Measurements from ENCODE around the gene AKAP7. TPM values are rescaled to one million over a fixed set of nuclear protein-coding genes. Genes with fewer than 3 reads are reported as not detected.

Gene AKAP7
- total RNA-seq, 4 donors from 2014 or later, result 3.0 to 12.4 (median 3.4) TPM

DNA sequence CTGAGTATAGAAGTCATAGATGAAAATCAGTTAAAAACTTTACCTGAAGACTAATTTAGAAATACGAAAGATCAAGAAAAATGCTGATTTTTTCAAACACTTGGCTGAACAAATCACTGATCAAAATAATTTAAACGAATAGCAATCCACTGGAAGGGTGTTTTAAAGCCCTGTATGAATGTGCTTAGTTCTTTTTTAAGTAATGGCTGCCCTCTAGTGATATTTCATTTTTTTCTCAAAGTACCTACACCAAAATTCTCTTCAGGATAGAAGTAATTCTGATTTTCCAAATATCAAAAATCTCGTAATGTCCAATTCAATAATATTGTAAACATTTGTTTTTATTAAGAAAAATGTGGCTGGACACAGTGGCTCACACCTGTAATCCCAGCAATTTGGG is 32.5 kb downstream of the AKAP7 start:
- Histone ChIP-seq H3K27ac (no peak overlapping the region), H3K4me3 (no peak overlapping the region), H3K9me3 (no peaks in the 10 kb centered on the region), H3K36me3 (peaks cover 4% of the 10 kb centered on the region), H3K4me1 (no peaks in the 10 kb centered on the region), H3K27me3 (no peaks in the 10 kb centered on the region)
- TF ChIP-seq EP300 (IDR thresholded peaks at IDR 0.05), result no peak
- TF ChIP-seq, protein P1, sequence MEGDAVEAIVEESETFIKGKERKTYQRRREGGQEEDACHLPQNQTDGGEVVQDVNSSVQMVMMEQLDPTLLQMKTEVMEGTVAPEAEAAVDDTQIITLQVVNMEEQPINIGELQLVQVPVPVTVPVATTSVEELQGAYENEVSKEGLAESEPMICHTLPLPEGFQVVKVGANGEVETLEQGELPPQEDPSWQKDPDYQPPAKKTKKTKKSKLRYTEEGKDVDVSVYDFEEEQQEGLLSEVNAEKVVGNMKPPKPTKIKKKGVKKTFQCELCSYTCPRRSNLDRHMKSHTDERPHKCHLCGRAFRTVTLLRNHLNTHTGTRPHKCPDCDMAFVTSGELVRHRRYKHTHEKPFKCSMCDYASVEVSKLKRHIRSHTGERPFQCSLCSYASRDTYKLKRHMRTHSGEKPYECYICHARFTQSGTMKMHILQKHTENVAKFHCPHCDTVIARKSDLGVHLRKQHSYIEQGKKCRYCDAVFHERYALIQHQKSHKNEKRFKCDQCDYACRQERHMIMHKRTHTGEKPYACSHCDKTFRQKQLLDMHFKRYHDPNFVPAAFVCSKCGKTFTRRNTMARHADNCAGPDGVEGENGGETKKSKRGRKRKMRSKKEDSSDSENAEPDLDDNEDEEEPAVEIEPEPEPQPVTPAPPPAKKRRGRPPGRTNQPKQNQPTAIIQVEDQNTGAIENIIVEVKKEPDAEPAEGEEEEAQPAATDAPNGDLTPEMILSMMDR (IDR thresholded peaks at IDR 0.05), result no peak
- TF ChIP-seq POLR2AphosphoS5 (IDR thresholded peaks at IDR 0.05), result no peak
- no peak for TF ChIP-seq POLR2A (IDR thresholded peaks at IDR 0.05)
- DNase-seq (ENCODE audit: low spot score in 2 of 2), result no peak
- 63% methylated on average over 3 of the region's 3 CpGs for WGBS

- no peaks in the 10 kb centered on the region for H3K4me1 ChIP-seq
- no peak overlapping the region for H3K27ac ChIP-seq
- no peak for TF ChIP-seq EP300 (IDR thresholded peaks at IDR 0.05)
- no peak for TF ChIP-seq POLR2AphosphoS5 (IDR thresholded peaks at IDR 0.05)
- no peak for TF ChIP-seq POLR2A (IDR thresholded peaks at IDR 0.05)
- TF ChIP-seq, protein P1 (IDR thresholded peaks at IDR 0.05), result no peak
- no peaks in the 10 kb centered on the region for H3K27me3 ChIP-seq
- H3K4me3 ChIP-seq, result no peak overlapping the region
- DNase-seq (ENCODE audit: low spot score in 2 of 2), result no peak
- peaks cover 4% of the 10 kb centered on the region for H3K36me3 ChIP-seq
- H3K9me3 ChIP-seq, result no peaks in the 10 kb centered on the region
These were observed 34.3 kb downstream of the AKAP7 start for GRCh38 chr6:131169613-131170012.

DNA sequence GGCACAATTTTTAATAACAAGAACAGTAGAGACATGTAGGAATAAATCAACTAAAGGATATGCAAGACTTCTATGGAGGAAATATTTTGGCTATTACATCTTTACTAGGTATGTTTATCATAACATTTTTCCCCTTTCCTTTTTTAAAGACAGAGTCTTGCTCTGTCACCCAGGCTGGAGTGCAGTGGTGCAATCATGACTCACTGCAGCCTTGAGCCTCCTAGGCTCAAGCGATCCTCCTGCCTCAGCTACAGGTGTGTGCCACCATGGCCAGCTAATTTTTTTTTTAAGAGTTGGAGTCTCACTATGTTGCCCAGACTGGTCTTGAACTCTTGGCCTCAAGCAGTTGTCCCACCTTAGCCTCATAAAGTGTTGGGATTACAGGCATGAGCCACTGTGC is 37.0 kb downstream of the AKAP7 start:
- DNase-seq (ENCODE audit: low spot score in 2 of 2), result no peak
- H3K36me3 ChIP-seq, result peaks cover 4% of the 10 kb centered on the region

GRCh38 chr6:131173680-131174079 is 38.4 kb downstream of the AKAP7 start:
- 55% methylated on average over 1 of the region's 1 CpG for WGBS
- no peak overlapping the region for H3K27ac ChIP-seq

More for the DNA sequence above, 37.0 kb downstream of the AKAP7 start:
- Histone ChIP-seq H3K4me3 (no peak overlapping the region), H3K4me1 (no peaks in the 10 kb centered on the region), H3K27me3 (no peaks in the 10 kb centered on the region), H3K27ac (no peak overlapping the region), H3K9me3 (no peaks in the 10 kb centered on the region)
- 100% methylated on average over 1 of the region's 1 CpG for WGBS
- TF ChIP-seq, protein P1 (IDR thresholded peaks at IDR 0.05), result no peak
- TF ChIP-seq POLR2AphosphoS5 (IDR thresholded peaks at IDR 0.05) (no peak), EP300 (IDR thresholded peaks at IDR 0.05) (no peak), POLR2A (IDR thresholded peaks at IDR 0.05) (no peak)

GRCh38 chr6:131175564-131175963 is 40.3 kb downstream of the AKAP7 start:
- Histone ChIP-seq H3K27me3 (no peaks in the 10 kb centered on the region), H3K9me3 (no peaks in the 10 kb centered on the region), H3K27ac (no peak overlapping the region), H3K4me3 (no peak overlapping the region), H3K4me1 (no peaks in the 10 kb centered on the region), H3K36me3 (peaks cover 8% of the 10 kb centered on the region)
- WGBS, result 93% methylated on average over 2 of the region's 2 CpGs
- DNase-seq (ENCODE audit: low spot score in 2 of 2), result no peak
- TF ChIP-seq EP300 (IDR thresholded peaks at IDR 0.05), result no peak
- TF ChIP-seq, protein P1 (IDR thresholded peaks at IDR 0.05), result no peak
- TF ChIP-seq POLR2AphosphoS5 (IDR thresholded peaks at IDR 0.05), result no peak
- TF ChIP-seq POLR2A (IDR thresholded peaks at IDR 0.05), result no peak

More at GRCh38 chr6:131173680-131174079, 38.4 kb downstream of the AKAP7 start:
- H3K27me3 ChIP-seq, result no peaks in the 10 kb centered on the region
- H3K4me3 ChIP-seq, result no peak overlapping the region
- H3K36me3 ChIP-seq, result peaks cover 8% of the 10 kb centered on the region
- no peaks in the 10 kb centered on the region for H3K9me3 ChIP-seq
- no peak for TF ChIP-seq POLR2A (IDR thresholded peaks at IDR 0.05)
- no peak for TF ChIP-seq EP300 (IDR thresholded peaks at IDR 0.05)
- no peak for TF ChIP-seq POLR2AphosphoS5 (IDR thresholded peaks at IDR 0.05)
- TF ChIP-seq, protein P1 (IDR thresholded peaks at IDR 0.05), result no peak
- no peak for DNase-seq (ENCODE audit: low spot score in 2 of 2)
- H3K4me1 ChIP-seq, result no peaks in the 10 kb centered on the region

All from suprapubic skin (tissue), 4 donors.